ENCODE data around the gene BIRC2. TPM values are rescaled to one million over a fixed set of nuclear protein-coding genes. Genes with fewer than 3 reads are reported as not detected.
"Not testable (repeated sequence)": the region's sequence is repeated elsewhere in the genome, so short reads cannot be mapped to it uniquely, and the experiment has no call there.

The BIRC2 gene
- 36.2 TPM for polyA plus RNA-seq (2013, experiment 1 of 2)
- polyA plus RNA-seq (2013, experiment 2 of 2) = 37.6 TPM

- Histone ChIP-seq H3K79me1 (replicated peaks; ENCODE audit: low read length, poor library complexity, severe bottlenecking) (no peaks in the 10 kb centered on the region), H2AFZ (ENCODE audit: low read depth, low read length) (peak within 1 kb of the TSS; percentile 33), H3K27ac (ENCODE audit: low read length, poor library complexity, severe bottlenecking) (peak within 1 kb of the TSS; percentile 95), H3K27me3 (ENCODE audit: control insufficient read depth in 1 of 2, insufficient read depth in 1 of 2, low read length in 2 of 2) (no peaks in the 10 kb centered on the region), H3K9me3 (ENCODE audit: control insufficient read depth, low read length) (no peaks in the 10 kb centered on the region), H2BK15ac (ENCODE audit: low read depth, poor library complexity, severe bottlenecking) (peak within 1 kb of the TSS; percentile 86), H2BK12ac (ENCODE audit: low read length in 2 of 2) (peak within 1 kb of the TSS; percentile 58 to 82), H3K4me1 (ENCODE audit: control insufficient read depth, insufficient read depth, low read depth, low read length) (no peaks in the 10 kb centered on the region), H3K9ac (ENCODE audit: low read length) (peak within 1 kb of the TSS; percentile 96), H2BK120ac (ENCODE audit: low read depth, low read length) (no peak within 1 kb of the TSS), H3K36me3 (ENCODE audit: control insufficient read depth in 1 of 2, insufficient read depth in 2 of 2, low read depth in 1 of 2, low read length in 2 of 2) (peaks cover 3 to 22% of the 10 kb centered on the region in 2 experiments), H3K18ac (ENCODE audit: low read depth in 1 of 2, low read length in 2 of 2) (peak within 1 kb of the TSS; percentile 96 to 97), H2BK5ac (ENCODE audit: low read depth, low read length, poor library complexity, severe bottlenecking) (peak within 1 kb of the TSS; percentile 75), H3K4ac (ENCODE audit: low read depth in 1 of 2, low read length in 2 of 2) (peak within 1 kb of the TSS in 1 of 2 experiments; percentile 61), H4K8ac (ENCODE audit: low read length) (peak within 1 kb of the TSS; percentile 89), H3K4me3 (ENCODE audit: insufficient read depth in 1 of 2, low read depth in 1 of 2, low read length in 2 of 2) (peak within 1 kb of the TSS; percentile 63 to 97), H3K23ac (ENCODE audit: low read length in 2 of 2) (peak within 1 kb of the TSS in 1 of 2 experiments; percentile 89), H3K14ac (ENCODE audit: low read length in 2 of 2) (peak within 1 kb of the TSS in 1 of 2 experiments; percentile 45), H3K4me2 (ENCODE audit: low read length, poor library complexity, severe bottlenecking) (peak within 1 kb of the TSS; percentile 89), H2AK5ac (ENCODE audit: low read length, severe bottlenecking) (no peak within 1 kb of the TSS), H4K91ac (ENCODE audit: low read length) (peak within 1 kb of the TSS; percentile 98)
- under 1% methylated on average over 77 of the region's 77 CpGs for WGBS
- DNase-seq = peak; percentile 93
Measured at GRCh38 chr11:102346748-102347461, at the start of gene BIRC2. Gene BIRC2, plus strand, starts transcription at chr11:102347214. Its CDS starts 2,641 bp downstream, at chr11:102349855.

GRCh38 chr11:102300837-102301236 lies 46.2 kb upstream of the BIRC2 start:
- H2AK5ac ChIP-seq (ENCODE audit: low read length, severe bottlenecking); H3K4me3 ChIP-seq (ENCODE audit: insufficient read depth in 1 of 2, low read depth in 1 of 2, low read length in 2 of 2); H4K8ac ChIP-seq (ENCODE audit: low read length); H3K9ac ChIP-seq (ENCODE audit: low read length); H3K4me1 ChIP-seq (ENCODE audit: control insufficient read depth, insufficient read depth, low read depth, low read length); H3K23ac ChIP-seq (ENCODE audit: low read length in 2 of 2); H2BK15ac ChIP-seq (ENCODE audit: low read depth, poor library complexity, severe bottlenecking); H3K36me3 ChIP-seq (ENCODE audit: control insufficient read depth in 1 of 2, insufficient read depth in 2 of 2, low read depth in 1 of 2, low read length in 2 of 2); H2BK12ac ChIP-seq (ENCODE audit: low read length in 2 of 2); H3K27ac ChIP-seq (ENCODE audit: low read length, poor library complexity, severe bottlenecking); H3K18ac ChIP-seq (ENCODE audit: low read depth in 1 of 2, low read length in 2 of 2); H4K91ac ChIP-seq (ENCODE audit: low read length); H3K4ac ChIP-seq (ENCODE audit: low read depth in 1 of 2, low read length in 2 of 2); DNase-seq; H3K14ac ChIP-seq (ENCODE audit: low read length in 2 of 2); H2BK120ac ChIP-seq (ENCODE audit: low read depth, low read length); H3K79me1 ChIP-seq (replicated peaks; ENCODE audit: low read length, poor library complexity, severe bottlenecking); H3K27me3 ChIP-seq (ENCODE audit: control insufficient read depth in 1 of 2, insufficient read depth in 1 of 2, low read length in 2 of 2); H3K4me2 ChIP-seq (ENCODE audit: low read length, poor library complexity, severe bottlenecking); H2BK5ac ChIP-seq (ENCODE audit: low read depth, low read length, poor library complexity, severe bottlenecking); H2AFZ ChIP-seq (ENCODE audit: low read depth, low read length): not testable (repeated sequence)
- H3K9me3 ChIP-seq (ENCODE audit: control insufficient read depth, low read length) = peaks cover 20% of the 10 kb centered on the region
- WGBS = 91% methylated on average over 2 of the region's 2 CpGs

GRCh38 chr11:102302241-102302640 lies 44.8 kb upstream of the BIRC2 start:
- Histone ChIP-seq H4K8ac (ENCODE audit: low read length) (no peak overlapping the region), H2BK12ac (ENCODE audit: low read length in 2 of 2) (no peak overlapping the region), H3K4me1 (ENCODE audit: control insufficient read depth, insufficient read depth, low read depth, low read length) (no peaks in the 10 kb centered on the region), H3K27ac (ENCODE audit: low read length, poor library complexity, severe bottlenecking) (no peak overlapping the region), H3K23ac (ENCODE audit: low read length in 2 of 2) (no peak overlapping the region), H3K9me3 (ENCODE audit: control insufficient read depth, low read length) (peaks cover 20% of the 10 kb centered on the region), H2AK5ac (ENCODE audit: low read length, severe bottlenecking) (no peak overlapping the region), H2BK15ac (ENCODE audit: low read depth, poor library complexity, severe bottlenecking) (no peak overlapping the region), H3K36me3 (ENCODE audit: control insufficient read depth in 1 of 2, insufficient read depth in 2 of 2, low read depth in 1 of 2, low read length in 2 of 2) (no peaks in the 10 kb centered on the region), H2BK120ac (ENCODE audit: low read depth, low read length) (no peak overlapping the region), H3K4me2 (ENCODE audit: low read length, poor library complexity, severe bottlenecking) (no peak overlapping the region), H3K4me3 (ENCODE audit: insufficient read depth in 1 of 2, low read depth in 1 of 2, low read length in 2 of 2) (no peak overlapping the region), H3K4ac (ENCODE audit: low read depth in 1 of 2, low read length in 2 of 2) (no peak overlapping the region), H3K27me3 (ENCODE audit: control insufficient read depth in 1 of 2, insufficient read depth in 1 of 2, low read length in 2 of 2) (no peaks in the 10 kb centered on the region), H3K9ac (ENCODE audit: low read length) (no peak overlapping the region), H2AFZ (ENCODE audit: low read depth, low read length) (no peak overlapping the region), H4K91ac (ENCODE audit: low read length) (no peak overlapping the region), H3K18ac (ENCODE audit: low read depth in 1 of 2, low read length in 2 of 2) (no peak overlapping the region), H3K79me1 (replicated peaks; ENCODE audit: low read length, poor library complexity, severe bottlenecking) (no peaks in the 10 kb centered on the region), H3K14ac (ENCODE audit: low read length in 2 of 2) (no peak overlapping the region), H2BK5ac (ENCODE audit: low read depth, low read length, poor library complexity, severe bottlenecking) (no peak overlapping the region)
- WGBS = 52% methylated on average over 1 of the region's 1 CpG
- DNase-seq = no peak

- H3K4me1 ChIP-seq (ENCODE audit: control insufficient read depth, insufficient read depth, low read depth, low read length) = no peaks in the 10 kb centered on the region
- H3K79me1 ChIP-seq (replicated peaks; ENCODE audit: low read length, poor library complexity, severe bottlenecking) = no peaks in the 10 kb centered on the region
- WGBS = 90% methylated on average over 3 of the region's 4 CpGs
- H3K9me3 ChIP-seq (ENCODE audit: control insufficient read depth, low read length) = peaks cover 20% of the 10 kb centered on the region
- no peak overlapping the region for H3K27ac ChIP-seq (ENCODE audit: low read length, poor library complexity, severe bottlenecking)
- H3K36me3 ChIP-seq (ENCODE audit: control insufficient read depth in 1 of 2, insufficient read depth in 2 of 2, low read depth in 1 of 2, low read length in 2 of 2) = no peaks in the 10 kb centered on the region
- no peaks in the 10 kb centered on the region for H3K27me3 ChIP-seq (ENCODE audit: control insufficient read depth in 1 of 2, insufficient read depth in 1 of 2, low read length in 2 of 2)
- no peak overlapping the region for H4K8ac ChIP-seq (ENCODE audit: low read length)
- no peak overlapping the region for H3K4ac ChIP-seq (ENCODE audit: low read depth in 1 of 2, low read length in 2 of 2)
- H2BK5ac ChIP-seq (ENCODE audit: low read depth, low read length, poor library complexity, severe bottlenecking) = no peak overlapping the region
- no peak overlapping the region for H2AK5ac ChIP-seq (ENCODE audit: low read length, severe bottlenecking)
- no peak overlapping the region for H3K18ac ChIP-seq (ENCODE audit: low read depth in 1 of 2, low read length in 2 of 2)
- no peak overlapping the region for H3K4me3 ChIP-seq (ENCODE audit: insufficient read depth in 1 of 2, low read depth in 1 of 2, low read length in 2 of 2)
- no peak for DNase-seq
- H2AFZ ChIP-seq (ENCODE audit: low read depth, low read length) = no peak overlapping the region
- no peak overlapping the region for H2BK120ac ChIP-seq (ENCODE audit: low read depth, low read length)
- no peak overlapping the region for H2BK12ac ChIP-seq (ENCODE audit: low read length in 2 of 2)
- H3K23ac ChIP-seq (ENCODE audit: low read length in 2 of 2) = no peak overlapping the region
- H3K4me2 ChIP-seq (ENCODE audit: low read length, poor library complexity, severe bottlenecking) = no peak overlapping the region
- H2BK15ac ChIP-seq (ENCODE audit: low read depth, poor library complexity, severe bottlenecking) = no peak overlapping the region
- H3K14ac ChIP-seq (ENCODE audit: low read length in 2 of 2) = no peak overlapping the region
- no peak overlapping the region for H3K9ac ChIP-seq (ENCODE audit: low read length)
- H4K91ac ChIP-seq (ENCODE audit: low read length) = no peak overlapping the region
Measured at GRCh38 chr11:102304686-102305085, 42.3 kb upstream of the BIRC2 start.

Data from mesenchymal stem cell (in vitro differentiated cells and primary cell).